ENCODE results near the gene MBD1. TPM values are rescaled to one million over a fixed set of nuclear protein-coding genes. Genes with fewer than 3 reads are reported as not detected.
A peak's percentile ranks its signal among the peaks of the same experiment; 100 is the strongest.
"Not testable (repeated sequence)": the region's sequence is repeated elsewhere in the genome, so short reads cannot be mapped to it uniquely, and the experiment has no call there.

Gene MBD1
- total RNA-seq, 1 donor from 2014 or later, result 34.3 TPM

DNA sequence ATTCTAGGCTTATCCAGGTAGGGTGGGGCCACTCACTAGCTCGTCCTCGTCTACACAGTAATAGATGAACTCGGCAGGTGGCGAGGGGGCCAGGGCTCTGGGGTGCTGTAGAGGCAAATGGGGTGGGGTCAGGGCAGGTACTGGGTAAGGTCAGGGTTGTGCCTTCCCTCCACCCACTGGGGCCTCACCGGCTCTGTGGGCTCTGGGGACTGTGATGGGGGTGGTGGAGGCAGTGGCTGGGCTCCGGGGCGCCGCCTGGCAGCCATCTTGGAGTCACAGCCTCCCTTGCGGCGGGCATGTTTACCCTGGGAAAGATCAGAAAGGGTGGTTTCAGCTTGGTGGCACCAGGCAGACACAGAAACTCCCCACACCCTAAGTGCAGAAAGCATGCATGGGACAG, 6.4 kb downstream of the MBD1 start:
- no peak for DNase-seq (ENCODE audit: low read depth in 2 of 2)

DNA sequence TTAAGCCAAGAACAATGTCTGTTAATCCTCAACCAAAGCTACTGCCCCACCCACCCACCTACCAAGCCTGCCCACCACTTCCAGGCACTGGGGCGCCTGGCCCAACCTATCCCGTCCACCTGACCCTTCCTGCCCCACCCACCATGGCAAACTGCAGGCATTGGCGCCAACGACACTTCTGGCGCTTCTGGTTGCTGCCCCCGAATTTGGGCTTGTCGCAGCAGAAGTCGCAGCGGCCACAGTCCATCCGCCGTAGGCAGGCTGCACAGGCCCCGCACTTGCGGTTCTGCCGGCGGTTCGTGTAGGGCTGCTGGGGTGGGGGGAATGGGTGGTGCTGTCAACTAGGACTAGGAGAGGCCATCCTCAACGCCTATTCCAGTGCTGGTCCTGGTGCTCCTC, 7.3 kb downstream of the MBD1 start:
- DNase-seq (ENCODE audit: low read depth in 2 of 2), result no peak

DNA sequence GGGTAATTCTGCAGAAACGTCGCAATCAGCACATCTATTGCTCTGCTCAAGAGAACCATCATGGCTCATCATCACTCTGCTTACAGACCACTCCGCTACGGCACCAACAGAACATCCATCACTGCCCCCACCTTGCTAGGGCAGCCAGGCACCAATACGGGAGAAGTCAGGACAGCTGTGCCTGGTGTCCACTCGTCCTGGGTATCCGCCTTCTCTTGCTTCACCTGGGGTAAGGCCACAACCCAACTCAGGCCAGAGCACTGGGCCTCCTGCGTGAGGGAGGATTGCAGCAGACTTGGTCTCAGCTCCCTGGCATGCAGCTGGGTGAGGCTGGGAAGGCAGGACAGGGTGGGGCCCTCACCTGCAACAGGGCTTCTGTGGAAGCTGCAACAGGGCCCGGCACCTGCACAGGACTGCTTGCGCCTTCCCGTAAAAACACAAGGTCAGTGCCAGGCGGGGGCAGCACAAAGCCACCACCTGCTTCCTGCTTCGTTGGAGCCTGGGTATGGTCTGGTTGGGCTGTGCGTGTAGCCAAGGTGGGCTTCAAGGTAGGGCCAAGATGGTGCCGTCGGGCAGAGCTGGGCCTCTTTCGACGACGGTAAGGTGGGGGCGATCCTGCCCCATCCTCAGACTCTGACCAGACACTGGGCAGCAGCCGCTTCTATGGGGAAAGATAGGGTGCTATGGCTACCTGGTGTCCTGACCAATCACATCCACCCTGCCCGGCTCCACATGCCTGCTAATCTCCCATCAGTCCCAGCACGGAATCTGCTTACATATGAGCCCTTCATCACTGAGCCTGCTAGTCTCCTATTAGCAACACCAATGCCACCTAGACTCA, 7.9 kb downstream of the MBD1 start:
- no peak for DNase-seq (ENCODE audit: low read depth in 2 of 2)

DNA sequence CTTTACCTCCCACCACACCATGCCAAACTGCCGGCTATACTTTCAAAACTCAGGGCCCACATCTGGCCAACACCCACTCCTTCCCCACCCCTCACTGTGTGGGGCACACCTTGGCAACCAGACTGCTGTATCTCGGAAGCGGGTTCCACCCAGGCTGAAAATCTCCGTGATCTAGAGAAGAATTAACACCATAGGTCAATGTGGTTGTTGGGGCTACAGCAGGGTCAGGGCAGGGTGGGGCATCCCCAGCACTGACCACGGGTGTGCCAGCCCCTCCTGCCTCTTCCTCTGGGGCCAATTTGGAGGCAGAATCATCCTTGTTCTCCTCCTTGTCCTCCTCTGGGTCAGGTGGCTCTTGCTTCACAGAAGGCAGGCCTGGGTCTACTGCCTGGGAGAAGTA, 8.8 kb downstream of the MBD1 start:
- DNase-seq (ENCODE audit: low read depth in 2 of 2), result no peak

DNA sequence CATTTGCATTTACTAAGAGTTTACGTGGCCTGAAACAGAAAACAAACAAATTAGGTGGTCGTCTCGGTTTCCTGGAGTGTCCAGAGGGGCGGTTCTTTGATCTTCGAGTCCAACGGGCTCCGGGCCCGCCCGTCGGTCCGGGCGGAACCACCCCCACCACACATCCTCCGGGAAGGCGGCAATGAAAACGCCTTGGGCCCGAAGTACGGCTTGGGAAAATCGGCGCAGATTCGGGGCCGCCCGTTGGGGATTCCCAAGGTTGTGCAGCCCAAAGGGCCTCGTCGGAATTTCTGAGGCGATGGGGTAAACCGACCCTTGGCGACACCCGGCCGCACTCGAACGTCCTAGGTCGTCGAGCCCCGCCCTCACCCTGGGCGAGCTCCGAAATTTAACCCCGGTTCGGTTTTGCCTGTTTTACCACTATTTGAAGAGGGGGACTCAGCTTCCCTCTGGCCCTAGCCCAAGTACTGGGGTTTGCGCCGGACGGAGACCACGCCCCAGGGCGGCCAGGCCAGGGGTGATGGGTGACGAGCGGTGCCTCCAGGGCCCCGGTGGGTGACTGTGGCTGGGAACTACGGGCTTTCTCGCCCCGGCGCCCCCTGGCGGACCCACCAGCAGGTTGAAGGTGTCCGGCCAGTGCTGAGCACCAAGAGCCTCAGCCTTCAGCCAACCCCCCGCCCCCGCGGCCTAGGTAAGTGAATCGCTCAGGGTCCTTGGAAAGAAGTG, 13.1 kb downstream of the MBD1 start:
- peak; percentile 45 to 85 for DNase-seq (ENCODE audit: low read depth in 2 of 2)

DNA sequence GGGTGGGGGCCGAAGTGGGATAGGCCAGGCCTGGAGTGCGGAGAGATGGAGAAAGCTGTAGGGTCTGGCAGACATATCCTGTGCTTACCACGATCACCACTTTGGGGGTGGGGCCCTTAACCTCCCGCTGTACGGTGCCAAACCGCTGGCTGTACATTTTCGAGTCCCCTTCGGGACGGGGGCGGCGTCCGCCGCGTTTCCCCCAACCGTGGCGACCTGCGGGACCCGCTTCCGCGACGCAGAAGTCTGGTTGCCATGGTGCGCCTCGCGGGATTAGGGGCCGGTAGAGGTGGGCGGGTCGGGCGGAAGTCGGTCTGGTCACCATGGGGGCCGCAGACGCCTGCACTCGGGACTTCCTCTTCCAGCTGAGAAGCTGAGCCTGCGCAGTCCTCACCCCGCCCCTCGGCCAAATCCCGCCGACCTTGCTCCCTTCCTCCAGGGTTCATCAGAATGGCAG, 15.0 kb downstream of the MBD1 start, which contains the start of gene CFAP53:
CFAP53 (minus strand) TSS at position 248 of the 457 bp plus-strand sequence; CDS start at position 157, 91 bp downstream.
- DNase-seq (ENCODE audit: low read depth in 2 of 2), result peak; percentile 74 to 91

DNA sequence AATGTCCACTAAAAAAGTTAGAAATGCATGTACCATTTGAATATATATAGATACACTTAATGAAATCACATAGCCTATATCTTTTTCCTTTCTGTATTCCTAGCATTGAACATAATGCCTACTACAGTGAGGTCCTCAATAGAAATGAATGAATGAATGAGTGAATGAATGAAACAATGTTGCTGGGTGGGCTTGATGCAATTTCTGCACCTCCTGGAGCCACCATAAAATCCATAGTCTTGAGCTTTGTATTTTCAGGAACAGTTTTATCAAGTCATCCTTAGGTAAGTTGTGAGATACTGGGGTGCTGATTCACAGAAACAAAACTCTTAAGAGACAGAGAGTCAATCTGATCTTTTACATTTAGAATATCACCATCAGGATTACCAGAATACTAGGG, 18.3 kb downstream of the MBD1 start:
- DNase-seq (ENCODE audit: low read depth in 2 of 2), result no peak

DNA sequence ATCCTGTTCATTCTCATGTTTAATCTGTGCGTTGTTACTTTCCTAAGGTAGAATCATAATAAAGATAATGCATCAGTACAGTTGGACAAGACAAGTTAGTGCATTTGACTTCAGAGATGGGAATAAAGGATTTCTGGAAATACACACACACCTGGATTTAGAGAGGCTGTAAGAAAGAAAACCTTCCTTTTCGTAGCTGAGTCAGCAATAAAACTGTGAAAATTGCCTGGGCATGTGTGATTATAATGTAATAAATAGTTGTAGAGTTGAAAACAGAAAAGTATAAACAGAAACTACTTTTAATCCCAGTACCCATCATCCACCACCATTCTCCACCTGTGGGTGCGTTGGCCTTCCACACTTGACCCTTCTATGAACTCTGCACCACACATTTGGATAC, 30.4 kb downstream of the MBD1 start:
- no peak for DNase-seq (ENCODE audit: low read depth in 2 of 2)

DNA sequence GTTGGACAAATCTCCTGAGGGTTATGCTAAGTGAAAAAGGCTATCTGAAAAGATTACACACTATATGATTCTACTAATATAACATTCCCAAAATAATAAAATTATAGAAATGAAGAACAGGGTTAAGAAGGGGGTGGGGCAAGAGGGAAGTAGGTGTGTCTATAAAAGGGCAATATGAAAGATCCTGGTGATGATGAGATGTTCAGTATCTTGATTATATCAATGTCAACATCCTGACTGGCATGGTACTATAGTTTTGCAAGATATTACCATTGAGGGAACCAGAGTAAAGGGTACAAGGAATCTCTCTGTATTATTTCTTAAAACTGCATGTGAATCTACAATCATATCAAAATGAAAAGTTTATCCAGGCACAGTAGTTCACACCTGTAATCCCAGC, 31.7 kb downstream of the MBD1 start:
- DNase-seq (ENCODE audit: low read depth in 2 of 2), result no peak

DNA sequence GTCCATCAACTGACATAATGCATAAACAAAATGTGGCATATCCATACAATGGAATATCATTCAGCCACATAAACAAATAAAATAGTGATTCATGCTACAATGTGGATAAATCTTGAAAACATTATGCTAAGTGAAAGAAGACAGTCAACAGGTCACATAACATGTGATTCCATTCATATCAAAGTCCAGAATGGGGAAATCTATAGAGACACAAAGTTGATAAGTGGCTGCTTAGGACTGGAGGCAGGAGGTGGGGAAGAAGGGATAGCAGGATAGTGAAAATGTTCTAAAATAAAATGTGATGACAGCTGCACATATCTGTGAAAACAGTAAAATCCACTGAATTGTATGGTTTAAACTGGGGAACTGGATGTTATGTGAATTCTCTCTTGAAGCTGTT, 33.8 kb downstream of the MBD1 start:
- no peak for DNase-seq (ENCODE audit: low read depth in 2 of 2)

DNA sequence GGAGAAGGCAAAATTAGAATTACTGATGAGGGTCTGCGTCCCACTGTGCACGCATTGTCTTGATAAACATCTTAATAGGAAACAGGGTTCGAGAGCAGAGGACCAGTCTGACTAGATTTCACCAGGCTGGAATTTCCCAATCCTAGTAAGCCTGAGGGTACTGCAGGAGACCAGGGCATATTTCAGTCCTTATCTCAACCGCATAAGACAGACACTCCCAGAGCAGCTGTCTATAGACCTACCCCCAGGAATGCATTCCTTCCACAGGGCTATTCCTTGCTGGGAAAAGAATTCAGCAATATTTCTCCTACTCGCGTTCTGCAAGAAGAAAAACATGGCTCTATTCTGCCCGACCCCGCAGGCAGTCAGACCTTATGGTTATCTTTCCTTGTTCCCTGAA, 39.6 kb downstream of the MBD1 start:
- DNase-seq (ENCODE audit: low read depth in 2 of 2), result not testable (repeated sequence)

DNA sequence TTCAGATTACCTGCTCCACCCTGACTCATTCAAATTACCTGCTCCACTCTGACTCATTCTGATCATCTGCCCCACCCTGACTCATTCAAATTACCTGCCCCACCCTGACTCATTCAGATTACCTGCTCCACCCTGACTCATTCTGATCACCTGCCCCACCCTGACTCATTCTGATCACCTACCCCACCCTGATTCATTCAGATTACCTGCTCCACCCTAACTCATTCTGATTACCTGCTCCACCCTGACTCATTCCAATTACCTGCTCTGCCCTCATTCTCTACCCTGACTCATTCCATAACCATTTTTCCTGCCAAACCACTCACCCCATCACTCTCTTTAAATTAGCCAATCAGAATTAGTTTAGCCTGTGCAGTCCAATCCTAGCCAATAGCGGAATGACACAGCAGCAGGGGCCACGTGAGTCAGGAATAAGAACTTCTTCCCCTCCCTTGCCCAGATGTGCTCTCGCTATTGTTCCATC, 41.2 kb downstream of the MBD1 start:
- DNase-seq (ENCODE audit: low read depth in 2 of 2), result no peak

DNA sequence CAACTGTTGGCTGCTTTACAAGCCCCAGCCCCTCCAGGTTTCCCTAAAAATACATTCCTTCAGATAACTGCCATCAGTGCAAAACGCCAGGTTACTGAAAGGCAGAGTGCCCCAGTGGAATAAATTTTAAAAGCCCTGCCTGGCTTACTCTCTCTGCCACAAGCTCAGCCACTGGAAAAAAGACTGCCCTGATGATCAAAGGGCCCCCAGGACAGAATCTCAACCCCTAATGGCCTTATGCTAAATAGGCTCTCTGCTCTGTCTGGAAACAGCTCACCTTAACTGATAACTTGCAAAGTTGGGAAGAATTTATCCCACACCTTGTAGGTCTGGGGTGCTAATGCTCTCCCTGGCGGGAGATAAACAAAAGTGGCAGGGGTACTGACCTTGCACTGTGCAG, 48.9 kb downstream of the MBD1 start:
- DNase-seq (ENCODE audit: low read depth in 2 of 2), result no peak

DNA sequence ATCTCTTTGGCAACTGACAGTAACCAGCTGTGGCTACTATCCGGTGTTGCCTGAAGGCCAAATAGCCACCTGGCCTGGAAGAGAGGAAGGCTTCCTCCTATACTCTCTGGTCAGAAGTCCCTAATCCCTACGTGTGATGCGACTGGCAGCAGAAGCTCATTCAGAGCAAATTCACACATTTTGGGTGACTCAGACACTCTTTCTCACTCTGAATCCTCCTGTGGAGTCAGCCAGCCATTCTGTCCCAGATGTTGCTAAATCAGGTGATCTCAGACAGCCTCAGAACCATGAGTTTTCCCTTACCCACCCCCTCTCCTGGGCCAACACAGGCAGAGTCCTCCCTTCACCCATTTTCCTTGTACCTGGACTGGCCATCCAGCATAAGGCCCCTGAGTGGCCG, 49.7 kb downstream of the MBD1 start:
- DNase-seq (ENCODE audit: low read depth in 2 of 2), result no peak

DNA sequence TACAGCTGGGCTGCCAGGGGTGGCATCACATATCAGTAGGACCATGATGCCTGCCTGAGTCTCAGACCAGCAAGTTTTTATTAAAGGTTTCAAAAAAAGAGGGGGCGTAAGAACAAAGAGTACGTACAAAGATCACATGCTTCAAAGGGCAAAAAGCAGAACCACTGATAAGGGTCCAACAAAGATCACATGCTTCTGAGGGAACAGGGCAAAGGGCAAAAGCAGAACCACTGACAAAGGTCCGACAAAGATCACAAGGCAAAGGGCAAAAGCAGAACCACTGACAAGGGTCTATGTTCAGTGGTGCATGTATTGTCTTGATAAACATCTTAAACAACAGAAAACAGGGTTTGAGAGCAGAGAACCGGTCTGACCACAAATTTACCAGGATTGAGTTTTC, 61.1 kb downstream of the MBD1 start:
- DNase-seq (ENCODE audit: low read depth in 2 of 2), result not testable (repeated sequence)

Other genes with a start within 250 kb of the MBD1 start
- 0.25 and 0.51 TPM in 2 replicates for gene MYO5B, start 86.4 kb downstream of the MBD1 start, total RNA-seq
- gene CFAP53, start 15.0 kb downstream of the MBD1 start, total RNA-seq, result 0.13 TPM in 2 replicates
- 33.3 and 34.7 TPM in 2 replicates for gene CXXC1, start 6.2 kb upstream of the MBD1 start, total RNA-seq
- gene SKA1, start 93.5 kb upstream of the MBD1 start, total RNA-seq, result 2.9 and 10.3 TPM in 2 replicates